Upper lobe of left lung (tissue), 6 donors: Measurements from ENCODE around the gene OR6B2. TPM values are rescaled to one million over a fixed set of nuclear protein-coding genes. Genes with fewer than 3 reads are reported as not detected.
A peak's percentile ranks its signal among the peaks of the same experiment; 100 is the strongest.

Experiments
- ATAC-seq, 2 donors: fragments of 200-7000 bp; cut with Tn5 transposase; one replicate each; pipeline ENCODE4 v1.9.1; 2022; ENCODE audit warnings: mild to moderate bottlenecking in 2 of 2, moderate library complexity in 2 of 2; ENCODE audit not compliant: low FRiP score in 2 of 2
- DNase-seq, 2 donors: peaks; one replicate each; pipeline ENCODE4 v3.0.0-alpha.2; 2019 to 2020
- H3K27ac ChIP-seq, 4 donors: fragments of 200-600 bp; sonication (generic); one replicate each; pipeline ENCODE4 v1.5.1; 2016 to 2019
- H3K27me3 ChIP-seq, 4 donors: fragments of 200-600 bp; sonication (generic); one replicate each; pipeline ENCODE4 v1.5.1; 2017 to 2019
- H3K36me3 ChIP-seq, 4 donors: fragments of 200-600 bp; sonication (generic); one replicate each; pipeline ENCODE4 v1.5.1; 2016 to 2019
- H3K4me1 ChIP-seq, 4 donors: fragments of 200-600 bp; sonication (generic); one replicate each; pipeline ENCODE4 v1.5.1; 2018 to 2019
- H3K4me3 ChIP-seq, 4 donors: fragments of 200-600 bp; sonication (generic); one replicate each; pipeline ENCODE4 v1.5.1; 2017 to 2019; ENCODE audit warnings: mild to moderate bottlenecking in 2 of 4, moderate library complexity in 1 of 4
- H3K9me3 ChIP-seq, 4 donors: fragments of 200-600 bp; sonication (generic); one replicate each; pipeline ENCODE4 v1.5.1; 2018 to 2019
- CTCF ChIP-seq, 6 experiments: fragments of 450-650 bp in 4 of 6; fragments of 200-600 bp in 2 of 6; sonication (generic) in 2 of 6; IDR thresholded peaks; one replicate each; pipeline ENCODE4 v1.5.1; 2016 to 2019; ENCODE audit warnings: antibody characterized with exemption in 6 of 6
- EP300 ChIP-seq, 4 donors: sonication (generic); formaldehyde crosslinking; IDR thresholded peaks; one replicate each; pipeline ENCODE4 v1.5.1; 2017; ENCODE audit warnings: antibody characterized with exemption in 4 of 4, control low read depth in 2 of 4
- POLR2A ChIP-seq, 4 donors: fragments of 450-650 bp; IDR thresholded peaks; one replicate each; pipeline ENCODE4 v1.5.1; 2016 to 2017; ENCODE audit warnings: antibody characterized with exemption in 4 of 4, mild to moderate bottlenecking in 2 of 4
- POLR2AphosphoS5 ChIP-seq, 2 donors: sonication (generic); formaldehyde crosslinking; IDR thresholded peaks; one replicate each; pipeline ENCODE4 v1.5.1; 2017; ENCODE audit warnings: antibody characterized with exemption in 2 of 2
- WGBS, 2 donors: methylation state at CpG; one replicate each; pipeline ENCODE4 v1.1.5; 2017 to 2018; 5-methylcytosine and 5-hydroxymethylcytosine counted together
- total RNA-seq, 6 donors: library from RNA; depleted of rRNA in 4 of 6; stranded (reverse); fragments of >200 nt in 4 of 6; gene quantifications; one replicate each; pipeline versions ENCODE4 v1.1.0 to v1.2.1, GENCODE V29; 2016 to 2021
- donor health status: DM: no; HTN: no; CAD: no; lungs with moderate emphysema.
- donor health status: DM: no; HTN: yes; CAD: no; lungs with severe emphysema.

The OR6B2 gene
- total RNA-seq, 6 donors from 2014 or later, result not detected

GRCh38 chr2:240056678-240057077, 26.4 kb upstream of the OR6B2 start:
- peaks cover 0 to 7% (median 0%) of the 10 kb centered on the region in 4 donors for H3K27me3 ChIP-seq
- WGBS, 2 donors, result 86% methylated on average over 8 to 11 of the region's 11 CpGs
- no peak overlapping the region for H3K27ac ChIP-seq
- TF ChIP-seq CTCF (IDR thresholded peaks at IDR 0.05), result no peak
- TF ChIP-seq POLR2A (IDR thresholded peaks at IDR 0.05), result no peak
- TF ChIP-seq POLR2AphosphoS5 (IDR thresholded peaks at IDR 0.05), result no peak
- TF ChIP-seq EP300 (IDR thresholded peaks at IDR 0.05), result no peak
- peak in 1 of 2 donors; percentile 52 for DNase-seq
- peak in 1 of 2 donors; percentile 4 for ATAC-seq
- no peaks in the 10 kb centered on the region for H3K4me1 ChIP-seq
- H3K4me3 ChIP-seq, result no peak overlapping the region
- H3K36me3 ChIP-seq, result no peaks in the 10 kb centered on the region
- no peaks in the 10 kb centered on the region for H3K9me3 ChIP-seq

GRCh38 chr2:240055177-240055917, 25.1 kb upstream of the OR6B2 start:
- no peaks in the 10 kb centered on the region for H3K4me1 ChIP-seq
- H3K4me3 ChIP-seq, result no peak overlapping the region
- WGBS, 2 donors, result 39 to 43% methylated on average over 13 of the region's 13 CpGs
- H3K27me3 ChIP-seq, result peaks cover 0 to 7% (median 0%) of the 10 kb centered on the region in 4 donors
- no peaks in the 10 kb centered on the region for H3K9me3 ChIP-seq
- no peak for ATAC-seq
- H3K27ac ChIP-seq, result no peak overlapping the region
- no peaks in the 10 kb centered on the region for H3K36me3 ChIP-seq
- peak in 1 of 2 donors; percentile 51 for DNase-seq
- TF ChIP-seq EP300 (IDR thresholded peaks at IDR 0.05), result no peak
- TF ChIP-seq POLR2A (IDR thresholded peaks at IDR 0.05), result no peak
- no peak for TF ChIP-seq POLR2AphosphoS5 (IDR thresholded peaks at IDR 0.05)
- TF ChIP-seq CTCF (IDR thresholded peaks at IDR 0.05), result no peak

GRCh38 chr2:240053173-240054155, 23.2 kb upstream of the OR6B2 start, which contains the start of gene OR6B3:
Gene OR6B3, minus strand, starts transcription at chr2:240053521.
- H3K27me3 ChIP-seq, result peaks cover 0 to 7% (median 0%) of the 10 kb centered on the region in 4 donors
- WGBS, 2 donors, result 49 to 62% methylated on average over 26 to 28 of the region's 28 CpGs
- peak in 1 of 2 donors; percentile 44 for DNase-seq

GRCh38 chr2:240052524-240052923, 22.3 kb upstream of the OR6B2 start:
- Histone ChIP-seq H3K9me3 (no peaks in the 10 kb centered on the region), H3K4me3 (no peak overlapping the region), H3K36me3 (no peaks in the 10 kb centered on the region), H3K27ac (no peak overlapping the region), H3K27me3 (peaks cover 0 to 7% (median 0%) of the 10 kb centered on the region in 4 donors), H3K4me1 (no peaks in the 10 kb centered on the region)
- WGBS, 2 donors, result 83 to 89% methylated on average over 12 of the region's 12 CpGs
- ATAC-seq (no peak), DNase-seq (no peak)
- TF ChIP-seq CTCF (IDR thresholded peaks at IDR 0.05) (no peak), EP300 (IDR thresholded peaks at IDR 0.05) (no peak), POLR2A (IDR thresholded peaks at IDR 0.05) (no peak)

More at GRCh38 chr2:240053173-240054155, 23.2 kb upstream of the OR6B2 start, which contains the start of gene OR6B3:
- Histone ChIP-seq H3K27ac (no peak within 1 kb of the TSS), H3K36me3 (no peaks in the 10 kb centered on the region), H3K9me3 (no peaks in the 10 kb centered on the region), H3K4me1 (no peaks in the 10 kb centered on the region), H3K4me3 (no peak within 1 kb of the TSS)
- ATAC-seq, result peak in 1 of 2 donors; percentile 54
- TF ChIP-seq POLR2A (IDR thresholded peaks at IDR 0.05) (no peak), POLR2AphosphoS5 (IDR thresholded peaks at IDR 0.05) (no peak), CTCF (IDR thresholded peaks at IDR 0.05) (no peak), EP300 (IDR thresholded peaks at IDR 0.05) (no peak)
